CD4-positive, CD25-positive, alpha-beta regulatory T cell (primary cell): ENCODE results near the gene VSX1. TPM values are rescaled to one million over a fixed set of nuclear protein-coding genes. Genes with fewer than 3 reads are reported as not detected.

ENCODE experiments used
- ATAC-seq, 2 donors: fragments of 150-1000 bp; cut with Tn5 transposase; one replicate each; pipeline ENCODE4 v1.10.0; 2021; ENCODE audit warnings: low read depth in 2 of 2, moderate number of reproducible peaks in 2 of 2, moderate library complexity in 1 of 2
- DNase-seq, 3 donors: peaks; one replicate each; pipeline versions ENCODE4 v3.0.0 to v3.0.0-alpha.2; 2012 to 2022; ENCODE audit warnings: mixed read lengths in 1 of 3
- H3K27ac ChIP-seq: one replicate; pipeline ENCODE4 v1.7.0; 2013; ENCODE audit warnings: mild to moderate bottlenecking, low read length; ENCODE audit not compliant: insufficient read depth, poor library complexity, severe bottlenecking
- H3K27me3 ChIP-seq: one replicate; pipeline ENCODE4 v1.7.0; 2013; ENCODE audit warnings: low read length; ENCODE audit not compliant: control insufficient read depth, insufficient read depth
- H3K36me3 ChIP-seq: one replicate; pipeline ENCODE4 v1.7.0; 2013; ENCODE audit warnings: mild to moderate bottlenecking, low read length, moderate library complexity; ENCODE audit not compliant: control insufficient read depth, insufficient read depth
- H3K4me1 ChIP-seq: 2 replicates; pipeline ENCODE4 v1.7.0; 2013; ENCODE audit warnings: mild to moderate bottlenecking, low read length; ENCODE audit not compliant: insufficient read depth, control insufficient read depth, poor library complexity, severe bottlenecking
- H3K4me3 ChIP-seq: one replicate; pipeline ENCODE4 v1.7.0; 2013; ENCODE audit warnings: low read depth, mild to moderate bottlenecking, low read length, moderate library complexity
- H3K9me3 ChIP-seq, 2 experiments: 1 replicate in 1 of 2; 2 replicates in 1 of 2; pipeline ENCODE4 v1.7.0; 2013; ENCODE audit warnings: low read length in 2 of 2, mild to moderate bottlenecking in 1 of 2, moderate library complexity in 1 of 2; ENCODE audit not compliant: control insufficient read depth in 2 of 2
- H3K27ac Mint-ChIP-seq, 3 donors: one replicate each; pipeline ENCODE4 v1.8.0; 2020 to 2022; ENCODE audit warnings: mild to moderate bottlenecking in 3 of 3, mixed read lengths in 3 of 3, moderate library complexity in 2 of 3
- H3K27me3 Mint-ChIP-seq: one replicate; pipeline ENCODE4 v1.8.0; 2022; ENCODE audit warnings: mild to moderate bottlenecking, mixed read lengths
- H3K36me3 Mint-ChIP-seq: one replicate; pipeline ENCODE4 v1.8.0; 2020; ENCODE audit warnings: mixed read lengths
- H3K4me1 Mint-ChIP-seq, 4 donors: one replicate each; pipeline ENCODE4 v1.8.0; 2020 to 2022; ENCODE audit warnings: mixed read lengths in 4 of 4, mild to moderate bottlenecking in 1 of 4
- H3K4me3 Mint-ChIP-seq, 4 donors: one replicate each; pipeline ENCODE4 v1.8.0; 2020 to 2022; ENCODE audit warnings: mild to moderate bottlenecking in 4 of 4, mixed read lengths in 4 of 4, moderate library complexity in 3 of 4
- H3K9me3 Mint-ChIP-seq, 7 donors: one replicate each; pipeline ENCODE4 v1.8.0; 2020 to 2022; ENCODE audit warnings: mixed read lengths in 7 of 7, mild to moderate bottlenecking in 3 of 7, moderate library complexity in 2 of 7
- polyA plus RNA-seq, 4 donors: library from polyadenylated mRNA; unstranded; fragments of 300-500 nt; fragmentation: Illumina TruSeq; gene quantifications; one replicate each; pipeline ENCODE4 v1.2.3, GENCODE V29; 2021
- total RNA-seq: library from RNA; stranded (reverse); gene quantifications from one replicate; pipeline ENCODE4 v1.2.3, GENCODE V29; 2022

VSX1 gene
- total RNA-seq (not detected), polyA plus RNA-seq (not detected)

- no peaks in the 10 kb centered on the region for H3K9me3 ChIP-seq
- H3K27ac ChIP-seq = no peak within 1 kb of the TSS
- H3K4me3 Mint-ChIP-seq = peak within 1 kb of the TSS; percentile 4 to 75 (median 42)
- no peak within 1 kb of the TSS for H3K4me3 ChIP-seq
- peaks cover 0 to 7% (median 0%) of the 10 kb centered on the region in 7 donors for H3K9me3 Mint-ChIP-seq
- H3K27ac Mint-ChIP-seq = no peak within 1 kb of the TSS
- peaks cover 46% of the 10 kb centered on the region for H3K4me1 ChIP-seq
- peaks cover 77% of the 10 kb centered on the region for H3K27me3 Mint-ChIP-seq
- DNase-seq (no peak), ATAC-seq (no peak)
- no peaks in the 10 kb centered on the region for H3K36me3 Mint-ChIP-seq
- H3K36me3 ChIP-seq = no peaks in the 10 kb centered on the region
- peaks cover 5 to 31% (median 15%) of the 10 kb centered on the region in 4 donors for H3K4me1 Mint-ChIP-seq
- H3K27me3 ChIP-seq = peaks cover 48% of the 10 kb centered on the region
These were observed at the start of gene VSX1 for GRCh38 chr20:25081730-25082497. Gene VSX1, minus strand, starts transcription at chr20:25082141. Its CDS starts 45 bp downstream, at chr20:25082096.

- Histone ChIP-seq H3K9me3 (peaks cover 0 to 1% of the 10 kb centered on the region in 2 experiments), H3K4me1 (no peaks in the 10 kb centered on the region), H3K27me3 (peaks cover 5% of the 10 kb centered on the region), H3K4me3 (no peak overlapping the region), H3K27ac (no peak overlapping the region), H3K36me3 (no peaks in the 10 kb centered on the region)
- H3K36me3 Mint-ChIP-seq = no peaks in the 10 kb centered on the region
- H3K27me3 Mint-ChIP-seq = peaks cover 4% of the 10 kb centered on the region
- no peak overlapping the region for H3K27ac Mint-ChIP-seq
- H3K4me3 Mint-ChIP-seq = no peak overlapping the region
- no peaks in the 10 kb centered on the region for H3K4me1 Mint-ChIP-seq
- DNase-seq (no peak), ATAC-seq (no peak)
- H3K9me3 Mint-ChIP-seq = peaks cover 0 to 5% (median 0%) of the 10 kb centered on the region in 7 donors
These were observed 48.0 kb upstream of the VSX1 start for GRCh38 chr20:25129908-25130307.

- Histone ChIP-seq H3K9me3 (peaks cover 0 to 1% of the 10 kb centered on the region in 2 experiments), H3K27me3 (peaks cover 5% of the 10 kb centered on the region), H3K4me1 (no peaks in the 10 kb centered on the region), H3K4me3 (no peak overlapping the region), H3K27ac (no peak overlapping the region), H3K36me3 (no peaks in the 10 kb centered on the region)
- H3K9me3 Mint-ChIP-seq = peaks cover 0 to 5% (median 0%) of the 10 kb centered on the region in 7 donors
- DNase-seq (no peak), ATAC-seq (no peak)
- no peaks in the 10 kb centered on the region for H3K36me3 Mint-ChIP-seq
- no peak overlapping the region for H3K4me3 Mint-ChIP-seq
- no peak overlapping the region for H3K27ac Mint-ChIP-seq
- peaks cover 4% of the 10 kb centered on the region for H3K27me3 Mint-ChIP-seq
- H3K4me1 Mint-ChIP-seq = no peaks in the 10 kb centered on the region
These were observed 47.5 kb upstream of the VSX1 start for GRCh38 chr20:25129428-25129827.

- Histone ChIP-seq H3K36me3 (no peaks in the 10 kb centered on the region), H3K4me3 (no peak overlapping the region), H3K4me1 (no peaks in the 10 kb centered on the region), H3K27ac (no peak overlapping the region), H3K9me3 (peaks cover 0 to 1% of the 10 kb centered on the region in 2 experiments), H3K27me3 (peaks cover 5% of the 10 kb centered on the region)
- H3K36me3 Mint-ChIP-seq = no peaks in the 10 kb centered on the region
- no peaks in the 10 kb centered on the region for H3K27me3 Mint-ChIP-seq
- no peak for ATAC-seq
- no peak for DNase-seq
- no peak overlapping the region for H3K4me3 Mint-ChIP-seq
- H3K4me1 Mint-ChIP-seq = no peaks in the 10 kb centered on the region
- H3K9me3 Mint-ChIP-seq = peaks cover 0 to 5% (median 0%) of the 10 kb centered on the region in 7 donors
- H3K27ac Mint-ChIP-seq = no peak overlapping the region
These were observed 46.7 kb upstream of the VSX1 start for GRCh38 chr20:25128649-25129048.

GRCh38 chr20:25127761-25128537 is 46.0 kb upstream of the VSX1 start:
- H3K4me1 ChIP-seq = no peaks in the 10 kb centered on the region
- no peaks in the 10 kb centered on the region for H3K4me1 Mint-ChIP-seq
- DNase-seq (no peak), ATAC-seq (no peak)
- H3K4me3 ChIP-seq = no peak overlapping the region
- H3K9me3 Mint-ChIP-seq = peaks cover 0 to 5% (median 0%) of the 10 kb centered on the region in 7 donors
- H3K9me3 ChIP-seq = peaks cover 0 to 1% of the 10 kb centered on the region in 2 experiments
- no peak overlapping the region for H3K27ac ChIP-seq
- H3K4me3 Mint-ChIP-seq = no peak overlapping the region
- no peaks in the 10 kb centered on the region for H3K27me3 Mint-ChIP-seq
- H3K36me3 Mint-ChIP-seq = no peaks in the 10 kb centered on the region
- H3K36me3 ChIP-seq = no peaks in the 10 kb centered on the region
- H3K27me3 ChIP-seq = peaks cover 5% of the 10 kb centered on the region
- no peak overlapping the region for H3K27ac Mint-ChIP-seq

GRCh38 chr20:25126204-25127029 is 44.5 kb upstream of the VSX1 start:
- H3K4me1 ChIP-seq = no peaks in the 10 kb centered on the region
- Mint-ChIP-seq H3K27ac (no peak overlapping the region), H3K27me3 (no peaks in the 10 kb centered on the region), H3K36me3 (no peaks in the 10 kb centered on the region), H3K9me3 (peaks cover 0 to 5% (median 0%) of the 10 kb centered on the region in 7 donors), H3K4me3 (no peak overlapping the region), H3K4me1 (no peaks in the 10 kb centered on the region)
- no peaks in the 10 kb centered on the region for H3K27me3 ChIP-seq
- no peak overlapping the region for H3K4me3 ChIP-seq
- H3K9me3 ChIP-seq = peaks cover 0 to 1% of the 10 kb centered on the region in 2 experiments
- DNase-seq = no peak
- no peaks in the 10 kb centered on the region for H3K36me3 ChIP-seq
- H3K27ac ChIP-seq = no peak overlapping the region
- no peak for ATAC-seq

- DNase-seq (no peak), ATAC-seq (no peak)
- no peaks in the 10 kb centered on the region for H3K27me3 Mint-ChIP-seq
- no peak overlapping the region for H3K27ac Mint-ChIP-seq
- peaks cover 0 to 5% (median 0%) of the 10 kb centered on the region in 7 donors for H3K9me3 Mint-ChIP-seq
- H3K4me3 ChIP-seq = no peak overlapping the region
- H3K4me1 Mint-ChIP-seq = no peaks in the 10 kb centered on the region
- no peak overlapping the region for H3K27ac ChIP-seq
- H3K36me3 ChIP-seq = no peaks in the 10 kb centered on the region
- H3K4me3 Mint-ChIP-seq = no peak overlapping the region
- H3K9me3 ChIP-seq = peaks cover 0 to 1% of the 10 kb centered on the region in 2 experiments
- no peaks in the 10 kb centered on the region for H3K36me3 Mint-ChIP-seq
- H3K4me1 ChIP-seq = no peaks in the 10 kb centered on the region
- no peaks in the 10 kb centered on the region for H3K27me3 ChIP-seq
These were observed 43.7 kb upstream of the VSX1 start for GRCh38 chr20:25125636-25126035.
